ENCODE measurements around the gene CHSY1. TPM values are rescaled to one million over a fixed set of nuclear protein-coding genes. Genes with fewer than 3 reads are reported as not detected.

Gene CHSY1
- total and polyA plus RNA-seq, 10 of the 15 experiments (the other 5 are each of a cell fraction or from before 2014, with no cell fraction given), result 1.4 to 31.2 (median 10.5) TPM

DNA sequence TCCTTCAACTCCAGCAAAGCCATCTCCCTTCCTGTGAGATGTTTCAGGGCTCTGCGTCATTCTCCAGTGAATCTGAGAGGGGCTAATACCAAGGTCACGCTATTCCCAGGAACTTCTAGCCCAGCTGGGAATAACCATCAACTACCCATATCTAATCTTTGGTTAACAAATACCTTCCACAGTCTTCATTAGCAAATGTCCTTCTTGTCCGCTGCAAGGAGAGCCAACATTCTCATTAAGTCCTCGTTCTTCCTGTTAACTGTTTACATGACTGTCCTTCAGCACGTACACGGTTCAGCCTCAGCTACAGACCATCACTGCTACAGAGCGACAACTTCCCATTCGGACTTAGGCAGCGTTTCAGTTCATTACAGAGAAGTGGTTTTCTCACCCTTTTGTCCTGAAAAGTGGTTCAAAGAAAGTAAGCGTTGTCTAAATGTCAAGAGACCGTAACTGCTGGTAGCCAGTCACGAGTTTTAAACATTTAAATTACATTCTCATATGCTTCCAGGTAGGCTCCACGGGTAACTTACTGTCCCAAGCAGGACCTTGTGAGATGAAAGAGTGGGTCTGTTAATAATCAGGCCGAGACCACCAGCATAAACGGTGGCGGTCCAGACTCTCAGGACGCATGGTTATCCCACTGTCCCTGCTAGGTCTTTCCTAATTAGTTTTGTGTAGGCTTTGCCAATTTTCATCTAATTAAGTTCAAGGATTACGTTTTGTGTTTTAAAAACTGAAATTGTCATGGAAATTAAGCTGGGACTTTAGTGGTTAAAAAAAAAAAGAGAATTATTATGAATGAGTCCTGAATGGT is 63.8 kb downstream of the CHSY1 start:
- H3K36me3 ChIP-seq (ENCODE audit: control insufficient read depth in 2 of 2, insufficient read depth in 2 of 2, low read length in 1 of 2), result peaks cover 3 to 5% of the 10 kb centered on the region in 2 experiments; a peak in 3 of 4 replicates
- H4K20me1 ChIP-seq (ENCODE audit: control insufficient read depth, insufficient read depth), result no peaks in the 10 kb centered on the region
- CTCF ChIA-PET, result interaction anchor here (0.8 to 3.0 kb wide), 9 partner anchors 10 to 70 kb away, joined by 3 to 9 read pairs (median 4); partner anchors contain the start of gene CHSY1
- 58% methylated on average over 18 of the region's 18 CpGs for WGBS (ENCODE audit: insufficient coverage, insufficient replicate concordance, low lambda C conversion rate, missing lambda C conversion rate)
- RAD21 ChIA-PET (ENCODE audit: unreplicated experiment), result interaction anchor here (0.7 to 3.6 kb wide), 18 partner anchors 10 to 70 kb away, joined by 3 to 26 read pairs (median 6); partner anchors contain the start of gene CHSY1
- POLR2A ChIA-PET, result interaction anchor here (0.5 to 1.8 kb wide), 8 partner anchors 12 to 77 kb away, joined by 3 to 11 read pairs (median 4); partner anchors contain the start of gene CHSY1
- no peaks in the 10 kb centered on the region for H3K9me3 ChIP-seq (replicated peaks; ENCODE audit: control insufficient read depth, insufficient read depth, low read length)
- ATAC-seq (peak; percentile 95), DNase-seq (ENCODE audit: low read depth, low spot score) (peak; percentile 90), FAIRE-seq (peak; percentile 89)
- peak overlapping the region; percentile 99 for H3K4me2 ChIP-seq (ENCODE audit: control insufficient read depth, insufficient read depth)
- peak overlapping the region; percentile 65 for H3K4me3 ChIP-seq
- H3K4me1 ChIP-seq (ENCODE audit: control insufficient read depth, insufficient read depth, low read length), result peaks cover 17% of the 10 kb centered on the region
- intact Hi-C loops (cut with micrococcal nuclease; ENCODE audit: unreplicated experiment) (loop anchor here (2.0 to 5.0 kb wide), 4 partner anchors 31 to 99 kb away; no protein-coding TSS in a partner anchor), in situ Hi-C loops (cut with MboI) (no loop called here)
- no peaks in the 10 kb centered on the region for H3K27me3 ChIP-seq (replicated peaks in 1 of 2; ENCODE audit: control insufficient read depth in 2 of 2, insufficient read depth in 2 of 2, low read length in 1 of 2)
- BruUV-seq (replicated peaks), result TSS peak; percentile 57
- peak overlapping the region; percentile 64 for H3K9ac ChIP-seq (ENCODE audit: control insufficient read depth, insufficient read depth, low read length)
- SMC1A ChIA-PET (ENCODE audit: uncharacterized antibody, unreplicated experiment), result interaction anchor here (0.6 to 3.5 kb wide), 20 partner anchors 10 to 94 kb away, joined by 3 to 24 read pairs (median 6); no protein-coding TSS in a partner anchor
- peak overlapping the region; percentile 35 for H2AFZ ChIP-seq (ENCODE audit: control insufficient read depth, low read depth, low read length)
- H3K79me2 ChIP-seq (ENCODE audit: control insufficient read depth, insufficient read depth, low read length), result peaks cover 55% of the 10 kb centered on the region
- H3K27ac ChIP-seq (ENCODE audit: control insufficient read depth, insufficient read depth), result peak overlapping the region; percentile 94
- no peak; the same call in 1 of the 2 replicates for TF ChIP-seq JUND (IDR thresholded peaks at IDR 0.05; ENCODE audit: low read depth, low read length)
- TF ChIP-seq ZNF622 (IDR thresholded peaks at IDR 0.05), result no peak
- TF ChIP-seq JUNB (IDR thresholded peaks at IDR 0.05), result no peak
- TF ChIP-seq, protein P1, sequence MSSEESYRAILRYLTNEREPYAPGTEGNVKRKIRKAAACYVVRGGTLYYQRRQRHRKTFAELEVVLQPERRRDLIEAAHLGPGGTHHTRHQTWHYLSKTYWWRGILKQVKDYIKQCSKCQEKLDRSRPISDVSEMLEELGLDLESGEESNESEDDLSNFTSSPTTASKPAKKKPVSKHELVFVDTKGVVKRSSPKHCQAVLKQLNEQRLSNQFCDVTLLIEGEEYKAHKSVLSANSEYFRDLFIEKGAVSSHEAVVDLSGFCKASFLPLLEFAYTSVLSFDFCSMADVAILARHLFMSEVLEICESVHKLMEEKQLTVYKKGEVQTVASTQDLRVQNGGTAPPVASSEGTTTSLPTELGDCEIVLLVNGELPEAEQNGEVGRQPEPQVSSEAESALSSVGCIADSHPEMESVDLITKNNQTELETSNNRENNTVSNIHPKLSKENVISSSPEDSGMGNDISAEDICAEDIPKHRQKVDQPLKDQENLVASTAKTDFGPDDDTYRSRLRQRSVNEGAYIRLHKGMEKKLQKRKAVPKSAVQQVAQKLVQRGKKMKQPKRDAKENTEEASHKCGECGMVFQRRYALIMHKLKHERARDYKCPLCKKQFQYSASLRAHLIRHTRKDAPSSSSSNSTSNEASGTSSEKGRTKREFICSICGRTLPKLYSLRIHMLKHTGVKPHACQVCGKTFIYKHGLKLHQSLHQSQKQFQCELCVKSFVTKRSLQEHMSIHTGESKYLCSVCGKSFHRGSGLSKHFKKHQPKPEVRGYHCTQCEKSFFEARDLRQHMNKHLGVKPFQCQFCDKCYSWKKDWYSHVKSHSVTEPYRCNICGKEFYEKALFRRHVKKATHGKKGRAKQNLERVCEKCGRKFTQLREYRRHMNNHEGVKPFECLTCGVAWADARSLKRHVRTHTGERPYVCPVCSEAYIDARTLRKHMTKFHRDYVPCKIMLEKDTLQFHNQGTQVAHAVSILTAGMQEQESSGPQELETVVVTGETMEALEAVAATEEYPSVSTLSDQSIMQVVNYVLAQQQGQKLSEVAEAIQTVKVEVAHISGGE (CRISPR knock-in tag; IDR thresholded peaks at IDR 0.05), result no peak
- peak; percentile 79 for TF ChIP-seq RUNX3 (IDR thresholded peaks at IDR 0.05; ENCODE audit: low read length)
- no peak; the same call in 1 of the 2 replicates for TF ChIP-seq NKRF (conservative IDR thresholded peaks at IDR 0.05)
- no peak for TF ChIP-seq SP1 (IDR thresholded peaks at IDR 0.05; ENCODE audit: low read depth, low read length)
- TF ChIP-seq SREBF1 (IDR thresholded peaks at IDR 0.05; ENCODE audit: low read length), result no peak
- TF ChIP-seq MXI1 (IDR thresholded peaks at IDR 0.05; ENCODE audit: low read depth, low read length), result peak; percentile 71; the same call in 1 of the 2 replicates
- 0 out of 3 replicates have a peak, but pooled peaks have one; percentile 34 for TF ChIP-seq POU2F2 (IDR thresholded peaks at IDR 0.05; ENCODE audit: borderline replicate concordance, low read depth, low read length)
- TF ChIP-seq SMC3 (IDR thresholded peaks at IDR 0.05; ENCODE audit: borderline replicate concordance, low read length), result no peak
- TF ChIP-seq ASH2L (IDR thresholded peaks at IDR 0.05; ENCODE audit: borderline replicate concordance, low read depth), result no peak
- peak; percentile 20; the same call in 1 of the 2 replicates for TF ChIP-seq PKNOX1 (IDR thresholded peaks at IDR 0.05)
- 0 out of 2 replicates have a peak, but pooled peaks have one; percentile 7 for TF ChIP-seq MAX (IDR thresholded peaks at IDR 0.05; ENCODE audit: low read depth, low read length)
- TF ChIP-seq ZNF24 (IDR thresholded peaks at IDR 0.05), result no peak

Measured in GM12878 (cell line).